Endothelial cell of umbilical vein (primary cell): ENCODE data around the gene MAGI1. TPM values are rescaled to one million over a fixed set of nuclear protein-coding genes. Genes with fewer than 3 reads are reported as not detected.

Experiments
- BruUV-seq: library from RNA; stranded (reverse); fragments of 400-500 nt; replicated peaks from 2 replicates; lab custom pipeline; 2021; lab: Mats Ljungman, UMichigan
- CTCF ChIA-PET: fragments of 300-600, 350-600 bp; sonication (Branson Sonifier 250); formaldehyde crosslinking; loops from one replicate; lab custom pipeline; 2021; ENCODE audit warnings: antibody characterized with exemption, inconsistent platforms; lab: Charles Lee
- POLR2A ChIA-PET: fragments of 300-600, 350-600 bp; sonication (Branson Sonifier 250); formaldehyde crosslinking; loops from one replicate; lab custom pipeline; 2021; ENCODE audit warnings: antibody characterized with exemption, inconsistent platforms; lab: Charles Lee
- DNase-seq: peaks from one replicate; pipeline ENCODE4 v3.0.0-alpha.2; 2011; ENCODE audit warnings: low read depth, low spot score
- FAIRE-seq: peaks from 2 replicates; lab custom pipeline; 2011; peaks lifted over from hg19 to GRCh38; lab: Jason Lieb, UNC
- H2AFZ ChIP-seq: 2 replicates; pipeline ENCODE4 v1.6.0; 2012; ENCODE audit warnings: low read depth, low read length, control low read depth, inconsistent platforms
- H3K27ac ChIP-seq: 2 replicates; pipeline ENCODE4 v1.5.1; 2011; ENCODE audit warnings: low read depth, mild to moderate bottlenecking, control low read depth, low read length, moderate library complexity; ENCODE audit not compliant: insufficient read depth
- H3K27me3 ChIP-seq, 2 experiments: 2 replicates each; pipeline versions ENCODE4 v1.6.0 to v1.6.1; 2011; ENCODE audit warnings: low read length in 2 of 2, mixed read lengths in 1 of 2; ENCODE audit not compliant: control insufficient read depth in 2 of 2, insufficient read depth in 2 of 2
- H3K36me3 ChIP-seq, 2 experiments: 2 replicates in 1 of 2; 3 replicates in 1 of 2; pipeline ENCODE4 v1.5.1; 2011; ENCODE audit warnings: low read length in 2 of 2, mild to moderate bottlenecking in 1 of 2, moderate library complexity in 1 of 2; ENCODE audit not compliant: control insufficient read depth in 2 of 2, insufficient read depth in 2 of 2; ENCODE audit errors: extremely low read depth in 1 of 2
- H3K4me1 ChIP-seq: 3 replicates; pipeline ENCODE4 v1.5.1; 2011; ENCODE audit warnings: mild to moderate bottlenecking, low read length; ENCODE audit not compliant: control insufficient read depth, insufficient read depth; ENCODE audit errors: extremely low read depth
- H3K4me2 ChIP-seq: 2 replicates; pipeline ENCODE4 v1.6.1; 2011; ENCODE audit warnings: low read length, control low read depth, mixed read lengths; ENCODE audit not compliant: insufficient read depth
- H3K4me3 ChIP-seq, 3 experiments: fragments of 200-600 bp in 1 of 3; sonication (generic), shearing (Covaris generic) in 1 of 3; replicated peaks in 1 of 3; 2 replicates each; pipeline ENCODE4 v1.5.1; 2011 to 2016; ENCODE audit warnings: control low read depth in 3 of 3, low read length in 3 of 3, mild to moderate bottlenecking in 2 of 3, inconsistent platforms in 1 of 3, low read depth in 1 of 3, moderate library complexity in 1 of 3; ENCODE audit not compliant: insufficient read depth in 1 of 3
- H3K79me2 ChIP-seq: 2 replicates; pipeline ENCODE4 v1.6.0; 2012; ENCODE audit warnings: low read length, inconsistent platforms; ENCODE audit not compliant: control insufficient read depth, insufficient read depth
- H3K9ac ChIP-seq: replicated peaks from 2 replicates; pipeline ENCODE3; 2011; ENCODE audit warnings: low read length, control low read depth; ENCODE audit not compliant: insufficient read depth; ENCODE audit errors: extremely low read depth
- H3K9me1 ChIP-seq: replicated peaks from 3 replicates; pipeline ENCODE4 v1.6.0; 2011; ENCODE audit warnings: mild to moderate bottlenecking, low read length; ENCODE audit not compliant: control insufficient read depth, insufficient read depth; ENCODE audit errors: extremely low read depth
- H3K9me3 ChIP-seq: replicated peaks from 2 replicates; pipeline ENCODE4 v1.5.1; 2012; ENCODE audit warnings: low read length, inconsistent platforms; ENCODE audit not compliant: control insufficient read depth, insufficient read depth
- H4K20me1 ChIP-seq: replicated peaks from 2 replicates; pipeline ENCODE3; 2011; ENCODE audit warnings: mild to moderate bottlenecking, low read length; ENCODE audit not compliant: control insufficient read depth, insufficient read depth; ENCODE audit errors: extremely low read depth
- CTCF ChIP-seq, 2 donors: IDR thresholded peaks; 1 replicate in 1 of 2; 2 replicates in 1 of 2; pipeline ENCODE4 v1.5.1; 2011; ENCODE audit warnings: low read length in 2 of 2, mild to moderate bottlenecking in 2 of 2, moderate library complexity in 2 of 2, control low read depth in 1 of 2, inconsistent platforms in 1 of 2, low read depth in 1 of 2; ENCODE audit not compliant: insufficient read depth in 1 of 2; ENCODE audit errors: extremely low read depth in 1 of 2
- EZH2 ChIP-seq: IDR thresholded peaks from 2 replicates; pipeline ENCODE4 v1.6.1; 2012; ENCODE audit warnings: borderline replicate concordance, low read depth, mild to moderate bottlenecking, moderate library complexity, low read length, inconsistent platforms; ENCODE audit not compliant: severe bottlenecking
- FOS ChIP-seq: IDR thresholded peaks from 2 replicates; pipeline ENCODE4 v1.6.1; 2011; ENCODE audit warnings: mild to moderate bottlenecking, low read length, moderate library complexity, borderline replicate concordance; ENCODE audit not compliant: insufficient read depth
- GATA2 ChIP-seq: IDR thresholded peaks from 2 replicates; pipeline ENCODE4 v1.7.0; 2011; ENCODE audit warnings: low read depth, mild to moderate bottlenecking, moderate library complexity, mixed read lengths, low read length; ENCODE audit not compliant: insufficient read length, insufficient read depth
- JUN ChIP-seq: IDR thresholded peaks from 2 replicates; pipeline ENCODE4 v1.6.1; 2011; ENCODE audit warnings: borderline replicate concordance, low read depth; ENCODE audit not compliant: insufficient read length, insufficient read depth
- MAX ChIP-seq: IDR thresholded peaks from 2 replicates; pipeline ENCODE4 v1.6.1; 2011; ENCODE audit not compliant: insufficient read depth, insufficient read length
- MYC ChIP-seq: IDR thresholded peaks from one replicate; pipeline ENCODE4 v1.6.1; 2011; ENCODE audit warnings: mild to moderate bottlenecking, low read depth, low read length
- POLR2A ChIP-seq: IDR thresholded peaks from 2 replicates; pipeline ENCODE4 v1.6.1; 2012; ENCODE audit warnings: low read depth, mild to moderate bottlenecking, control low read depth, low read length
- POLR2AphosphoS5 ChIP-seq: IDR thresholded peaks from 2 replicates; pipeline ENCODE4 v1.6.1; 2012; ENCODE audit warnings: low read depth, mild to moderate bottlenecking, control low read depth, low read length, moderate library complexity; ENCODE audit not compliant: insufficient read depth
- dilution Hi-C: fragments of 300-500 bp; cut with MboI; formaldehyde crosslinking; loops from one replicate; pipeline ENCODE4 v1.15.0; 2019; ENCODE audit warnings: low sequenced_read_pairs; ENCODE audit not compliant: extremely low pct_ligation_motif_present
- intact Hi-C: fragments of 100-400 bp; cut with micrococcal nuclease; formaldehyde crosslinking; loops from one replicate; pipeline ENCODE4 v1.10.0; 2022
- polyA plus RNA-seq, 4 experiments: library from polyadenylated mRNA; depleted of rRNA in 3 of 4; stranded (reverse) in 3 of 4; unstranded in 1 of 4; fragments of >200 nt; gene quantifications; 2 replicates each; pipeline versions ENCODE4 v1.2.1 to v1.2.3, GENCODE V29; 2011 to 2012; ENCODE audit warnings: missing spikeins in 1 of 4
- total RNA-seq: library from RNA; stranded (reverse); gene quantifications from 2 replicates; pipeline ENCODE4 v1.2.3, GENCODE V29; 2021

Gene MAGI1
- total and polyA plus RNA-seq, 2 donors (not counting 3 experiments of a cell fraction or from before 2014, with no cell fraction given) = 10.1 to 47.9 TPM

GRCh38 chr3:65992106-65992505, 46.6 kb downstream of the MAGI1 start:
- dilution Hi-C loops = no loop called here
- H2AFZ ChIP-seq = no peak overlapping the region
- no peak overlapping the region for H3K27ac ChIP-seq
- peaks cover 25% of the 10 kb centered on the region for H3K4me1 ChIP-seq
- H3K27me3 ChIP-seq = no peaks in the 10 kb centered on the region
- no TSS peak for BruUV-seq
- H4K20me1 ChIP-seq = peaks cover 7% of the 10 kb centered on the region
- H3K9me3 ChIP-seq = no peaks in the 10 kb centered on the region
- H3K36me3 ChIP-seq = no peaks in the 10 kb centered on the region
- CTCF ChIA-PET = interaction anchor here (1.4 kb wide), 1 partner anchor 203 kb away, joined by 4 read pairs; no protein-coding TSS in a partner anchor
- TF ChIP-seq POLR2A (no peak), POLR2AphosphoS5 (no peak), FOS (peak; percentile 70), JUN (peak; percentile 44)
- peak; percentile 42 for DNase-seq
- H3K9me1 ChIP-seq = no peaks in the 10 kb centered on the region
- no peak overlapping the region for H3K9ac ChIP-seq
- intact Hi-C loops = no loop called here
- peaks cover 3% of the 10 kb centered on the region for H3K79me2 ChIP-seq
- no peak overlapping the region for H3K4me2 ChIP-seq
- POLR2A ChIA-PET = no interaction called here
- FAIRE-seq = peak; percentile 78
- no peak overlapping the region for H3K4me3 ChIP-seq

GRCh38 chr3:65988411-65989180, 50.1 kb downstream of the MAGI1 start:
- H3K4me1 ChIP-seq = peaks cover 8% of the 10 kb centered on the region
- H3K9me3 ChIP-seq = no peaks in the 10 kb centered on the region
- no peak overlapping the region for H3K9ac ChIP-seq
- no peak overlapping the region for H3K4me2 ChIP-seq
- peak; percentile 12 for FAIRE-seq
- no peaks in the 10 kb centered on the region for H3K27me3 ChIP-seq
- intact Hi-C loops = no loop called here
- no TSS peak for BruUV-seq
- no peak overlapping the region for H3K27ac ChIP-seq
- ChIA-PET POLR2A (interaction anchor here (1.0 kb wide), 1 partner anchor 9 kb away, joined by 3 read pairs; no protein-coding TSS in a partner anchor), CTCF (interaction anchor here (1.3 to 1.6 kb wide), 2 partner anchors 17 to 25 kb away, joined by 4 read pairs; no protein-coding TSS in a partner anchor)
- H3K9me1 ChIP-seq = no peaks in the 10 kb centered on the region
- DNase-seq = no peak
- H3K36me3 ChIP-seq = no peaks in the 10 kb centered on the region
- peaks cover 2% of the 10 kb centered on the region for H3K79me2 ChIP-seq
- dilution Hi-C loops = no loop called here
- TF ChIP-seq JUN = no peak
- no peak for TF ChIP-seq EZH2
- TF ChIP-seq CTCF (IDR thresholded peaks at IDR 0.05; ENCODE audit: extremely low read depth in 1 of 2, insufficient read depth in 1 of 2, low read depth in 1 of 2, low read length in 2 of 2) = no peak
- TF ChIP-seq MYC = no peak
- TF ChIP-seq MAX = no peak
- no peak for TF ChIP-seq POLR2A
- no peak for TF ChIP-seq GATA2
- no peak for TF ChIP-seq POLR2AphosphoS5
- H4K20me1 ChIP-seq = peaks cover 5% of the 10 kb centered on the region
- no peak overlapping the region for H2AFZ ChIP-seq
- H3K4me3 ChIP-seq = no peak overlapping the region
